Prostate gland (tissue), 2 donors: ENCODE results near the gene GRAMD2B. TPM values are rescaled to one million over a fixed set of nuclear protein-coding genes. Genes with fewer than 3 reads are reported as not detected.
A peak's percentile ranks its signal among the peaks of the same experiment; 100 is the strongest.
"Not testable (repeated sequence)": the region's sequence is repeated elsewhere in the genome, so short reads cannot be mapped to it uniquely, and the experiment has no call there.

ENCODE experiments used
- DNase-seq: peaks from one replicate; pipeline ENCODE4 v3.0.0-alpha.2; 2019; ENCODE audit warnings: low spot score
- H3K27ac ChIP-seq, 2 donors: fragments of 200-600 bp; sonication (generic); 2 replicates each; pipeline ENCODE4 v1.5.1; 2017 to 2019
- H3K27me3 ChIP-seq: fragments of 200-600 bp; sonication (generic); replicated peaks from 2 replicates; pipeline ENCODE4 v1.5.1; 2019; ENCODE audit not compliant: insufficient read depth
- H3K36me3 ChIP-seq, 2 donors: fragments of 200-600 bp; sonication (generic); 1 replicate in 1 of 2; 2 replicates in 1 of 2; pipeline versions ENCODE4 v1.5.1 to v1.8.1; 2017 to 2019
- H3K4me1 ChIP-seq: fragments of 200-600 bp; sonication (generic); replicated peaks from 2 replicates; pipeline ENCODE4 v1.5.1; 2019
- H3K4me3 ChIP-seq, 2 donors: fragments of 200-600 bp; sonication (generic); 2 replicates each; pipeline ENCODE4 v1.5.1; 2017 to 2019
- H3K9me3 ChIP-seq: fragments of 200-600 bp; sonication (generic); 2 replicates; pipeline ENCODE4 v1.5.1; 2017
- POLR2A ChIP-seq: fragments of 450-650 bp; IDR thresholded peaks from one replicate; pipeline ENCODE4 v1.6.1; 2016; ENCODE audit warnings: antibody characterized with exemption, mild to moderate bottlenecking
- POLR2AphosphoS5 ChIP-seq: sonication (generic); formaldehyde crosslinking; IDR thresholded peaks from one replicate; pipeline ENCODE4 v1.6.1; 2017; ENCODE audit warnings: antibody characterized with exemption
- WGBS: methylation state at CpG from one replicate; pipeline ENCODE4 v1.1.5; 2018; 5-methylcytosine and 5-hydroxymethylcytosine counted together
- intact Hi-C: fragments of 100-400 bp; cut with DNase I; formaldehyde crosslinking; loops from one replicate; pipeline ENCODE4 v1.14.2; 2022
- total RNA-seq, 2 donors: library from RNA; depleted of rRNA; stranded (reverse); fragments of >200 nt; gene quantifications; one replicate each; pipeline ENCODE4 v1.1.0, GENCODE V29; 2016
- TF ChIP-seq, protein P1 (sequence below), 4 experiments: fragments of 200-600 bp in 2 of 4; fragments of 450-650 bp in 2 of 4; sonication (generic) in 2 of 4; IDR thresholded peaks; 1 replicate in 3 of 4; 2 replicates in 1 of 4; pipeline ENCODE4 v1.5.1; 2016 to 2019; ENCODE audit warnings: antibody characterized with exemption in 4 of 4, mild to moderate bottlenecking in 2 of 4, moderate library complexity in 2 of 4

The GRAMD2B gene
- total RNA-seq, 2 donors from 2014 or later: 32.1 to 34.4 TPM

DNA sequence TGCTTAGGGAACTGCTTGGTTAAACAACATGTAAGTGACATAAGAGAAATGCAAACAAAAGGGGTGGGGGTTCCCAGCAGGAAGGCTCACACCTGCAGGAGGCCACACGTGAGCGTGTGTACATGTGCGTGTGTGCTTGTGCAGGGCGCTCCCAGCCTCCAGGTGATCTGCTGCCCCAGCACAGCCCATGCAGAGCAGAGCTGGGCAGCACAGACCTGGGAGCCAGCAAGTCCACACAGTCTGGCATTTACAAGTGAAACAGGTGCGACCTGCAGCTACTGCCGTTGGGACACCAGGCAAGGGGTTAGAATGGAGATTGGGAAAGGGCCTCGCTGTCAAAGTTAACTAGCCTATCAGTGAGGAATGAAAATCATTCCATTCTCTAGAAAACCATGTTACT is 41.8 kb downstream of the GRAMD2B start:
- intact Hi-C loops: no loop called here
- H3K9me3 ChIP-seq: no peaks in the 10 kb centered on the region
- H3K4me3 ChIP-seq: no peak overlapping the region
- H3K27ac ChIP-seq: no peak overlapping the region
- no peaks in the 10 kb centered on the region for H3K4me1 ChIP-seq
- no peaks in the 10 kb centered on the region for H3K27me3 ChIP-seq
- 59% methylated on average over 7 of the region's 7 CpGs for WGBS
- DNase-seq: peak; percentile 44
- no peaks in the 10 kb centered on the region for H3K36me3 ChIP-seq
- TF ChIP-seq POLR2AphosphoS5 (peak; percentile 15), POLR2A (no peak)
- TF ChIP-seq, protein P1, sequence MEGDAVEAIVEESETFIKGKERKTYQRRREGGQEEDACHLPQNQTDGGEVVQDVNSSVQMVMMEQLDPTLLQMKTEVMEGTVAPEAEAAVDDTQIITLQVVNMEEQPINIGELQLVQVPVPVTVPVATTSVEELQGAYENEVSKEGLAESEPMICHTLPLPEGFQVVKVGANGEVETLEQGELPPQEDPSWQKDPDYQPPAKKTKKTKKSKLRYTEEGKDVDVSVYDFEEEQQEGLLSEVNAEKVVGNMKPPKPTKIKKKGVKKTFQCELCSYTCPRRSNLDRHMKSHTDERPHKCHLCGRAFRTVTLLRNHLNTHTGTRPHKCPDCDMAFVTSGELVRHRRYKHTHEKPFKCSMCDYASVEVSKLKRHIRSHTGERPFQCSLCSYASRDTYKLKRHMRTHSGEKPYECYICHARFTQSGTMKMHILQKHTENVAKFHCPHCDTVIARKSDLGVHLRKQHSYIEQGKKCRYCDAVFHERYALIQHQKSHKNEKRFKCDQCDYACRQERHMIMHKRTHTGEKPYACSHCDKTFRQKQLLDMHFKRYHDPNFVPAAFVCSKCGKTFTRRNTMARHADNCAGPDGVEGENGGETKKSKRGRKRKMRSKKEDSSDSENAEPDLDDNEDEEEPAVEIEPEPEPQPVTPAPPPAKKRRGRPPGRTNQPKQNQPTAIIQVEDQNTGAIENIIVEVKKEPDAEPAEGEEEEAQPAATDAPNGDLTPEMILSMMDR (IDR thresholded peaks at IDR 0.05): no peak

GRCh38 chr5:126468091-126468490 is 44.9 kb downstream of the GRAMD2B start:
- TF ChIP-seq POLR2A (no peak), POLR2AphosphoS5 (no peak)
- TF ChIP-seq, protein P1 (IDR thresholded peaks at IDR 0.05): no peak
- intact Hi-C loops: no loop called here
- no peaks in the 10 kb centered on the region for H3K27me3 ChIP-seq
- H3K9me3 ChIP-seq: no peaks in the 10 kb centered on the region
- no peak overlapping the region for H3K4me3 ChIP-seq
- H3K27ac ChIP-seq: no peak overlapping the region
- no peak for DNase-seq
- 93% methylated on average over 3 of the region's 3 CpGs for WGBS
- no peaks in the 10 kb centered on the region for H3K4me1 ChIP-seq
- no peaks in the 10 kb centered on the region for H3K36me3 ChIP-seq

- Histone ChIP-seq H3K4me1 (no peaks in the 10 kb centered on the region), H3K9me3 (no peaks in the 10 kb centered on the region), H3K36me3 (no peaks in the 10 kb centered on the region), H3K27me3 (no peaks in the 10 kb centered on the region), H3K4me3 (no peak overlapping the region), H3K27ac (no peak overlapping the region)
- TF ChIP-seq, protein P1 (IDR thresholded peaks at IDR 0.05): no peak
- TF ChIP-seq POLR2A (no peak), POLR2AphosphoS5 (no peak)
- no peak for DNase-seq
- intact Hi-C loops: no loop called here
- 94% methylated on average over 6 of the region's 6 CpGs for WGBS
Observed at GRCh38 chr5:126469536-126470316, 46.5 kb downstream of the GRAMD2B start.

- H3K27ac ChIP-seq, H3K9me3 ChIP-seq, H3K36me3 ChIP-seq, H3K4me3 ChIP-seq, H3K4me1 ChIP-seq, intact Hi-C loops, H3K27me3 ChIP-seq, DNase-seq: not testable (repeated sequence)
- 71% methylated on average over 6 of the region's 6 CpGs for WGBS
Observed at GRCh38 chr5:126470529-126470928, 47.3 kb downstream of the GRAMD2B start.

GRCh38 chr5:126471247-126471646 is 48.0 kb downstream of the GRAMD2B start:
- Histone ChIP-seq H3K27me3 (no peaks in the 10 kb centered on the region), H3K27ac (no peak overlapping the region), H3K4me3 (no peak overlapping the region), H3K4me1 (no peaks in the 10 kb centered on the region), H3K36me3 (no peaks in the 10 kb centered on the region), H3K9me3 (no peaks in the 10 kb centered on the region)
- WGBS: 75% methylated on average over 3 of the region's 3 CpGs
- intact Hi-C loops: no loop called here
- TF ChIP-seq, protein P1 (IDR thresholded peaks at IDR 0.05): no peak
- no peak for TF ChIP-seq POLR2A
- TF ChIP-seq POLR2AphosphoS5: no peak
- no peak for DNase-seq
